Lower leg skin (tissue), 4 donors: ENCODE results near the gene IRAK4. TPM values are rescaled to one million over a fixed set of nuclear protein-coding genes. Genes with fewer than 3 reads are reported as not detected.
"Not testable (repeated sequence)": the region's sequence is repeated elsewhere in the genome, so short reads cannot be mapped to it uniquely, and the experiment has no call there.

ENCODE experiments used
- DNase-seq, 2 donors: peaks; one replicate each; pipeline ENCODE4 v3.0.0-alpha.2; 2019; ENCODE audit warnings: low spot score in 2 of 2
- H3K4me3 ChIP-seq: fragments of 200-600 bp; sonication (generic); 2 replicates; pipeline ENCODE4 v1.5.1; 2017; ENCODE audit warnings: mild to moderate bottlenecking, low read depth; ENCODE audit not compliant: poor library complexity, severe bottlenecking
- POLR2A ChIP-seq, 2 donors: fragments of 450-650 bp; IDR thresholded peaks; one replicate each; pipeline ENCODE4 v1.6.1; 2016 to 2017; ENCODE audit warnings: antibody characterized with exemption in 2 of 2, mild to moderate bottlenecking in 1 of 2, moderate library complexity in 1 of 2
- WGBS, 2 donors: methylation state at CpG; one replicate each; pipeline ENCODE4 v1.1.5; 2018; 5-methylcytosine and 5-hydroxymethylcytosine counted together
- intact Hi-C: fragments of 100-400 bp; cut with DNase I; formaldehyde crosslinking; loops from one replicate; pipeline ENCODE4 v1.15.0; 2023; ENCODE audit warnings: low total_unique reads
- total RNA-seq, 4 donors: library from RNA; depleted of rRNA; stranded (reverse); fragments of >200 nt; gene quantifications; one replicate each; pipeline ENCODE4 v1.1.0, GENCODE V29; 2016
- TF ChIP-seq, protein P1 (sequence below), 3 donors: fragments of 450-650 bp; IDR thresholded peaks; one replicate each; pipeline ENCODE4 v1.5.1; 2016; ENCODE audit warnings: antibody characterized with exemption in 3 of 3, mild to moderate bottlenecking in 3 of 3, moderate library complexity in 2 of 3

IRAK4 gene
- total RNA-seq, 4 donors from 2014 or later = 20.3 to 44.7 (median 26.5) TPM

DNA sequence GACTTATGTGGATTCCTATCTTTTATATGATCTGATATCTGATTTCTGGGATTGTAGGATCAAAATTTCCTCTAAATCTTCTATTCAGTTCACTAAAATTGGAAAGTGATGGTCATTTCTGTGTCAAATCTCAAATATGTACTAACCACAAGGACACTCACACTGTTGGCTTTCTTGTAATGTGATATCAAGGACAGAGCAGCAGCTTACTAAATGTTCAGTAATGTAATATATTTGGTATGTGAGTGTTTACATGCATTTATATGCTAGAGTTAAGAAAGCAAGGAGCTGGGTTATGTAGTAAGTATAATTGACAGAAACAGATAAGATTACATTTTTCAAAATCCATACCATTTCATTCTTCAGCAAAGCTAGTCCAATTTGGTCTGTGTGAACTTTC is 16.6 kb upstream of the IRAK4 start:
- TF ChIP-seq, protein P1, sequence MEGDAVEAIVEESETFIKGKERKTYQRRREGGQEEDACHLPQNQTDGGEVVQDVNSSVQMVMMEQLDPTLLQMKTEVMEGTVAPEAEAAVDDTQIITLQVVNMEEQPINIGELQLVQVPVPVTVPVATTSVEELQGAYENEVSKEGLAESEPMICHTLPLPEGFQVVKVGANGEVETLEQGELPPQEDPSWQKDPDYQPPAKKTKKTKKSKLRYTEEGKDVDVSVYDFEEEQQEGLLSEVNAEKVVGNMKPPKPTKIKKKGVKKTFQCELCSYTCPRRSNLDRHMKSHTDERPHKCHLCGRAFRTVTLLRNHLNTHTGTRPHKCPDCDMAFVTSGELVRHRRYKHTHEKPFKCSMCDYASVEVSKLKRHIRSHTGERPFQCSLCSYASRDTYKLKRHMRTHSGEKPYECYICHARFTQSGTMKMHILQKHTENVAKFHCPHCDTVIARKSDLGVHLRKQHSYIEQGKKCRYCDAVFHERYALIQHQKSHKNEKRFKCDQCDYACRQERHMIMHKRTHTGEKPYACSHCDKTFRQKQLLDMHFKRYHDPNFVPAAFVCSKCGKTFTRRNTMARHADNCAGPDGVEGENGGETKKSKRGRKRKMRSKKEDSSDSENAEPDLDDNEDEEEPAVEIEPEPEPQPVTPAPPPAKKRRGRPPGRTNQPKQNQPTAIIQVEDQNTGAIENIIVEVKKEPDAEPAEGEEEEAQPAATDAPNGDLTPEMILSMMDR (IDR thresholded peaks at IDR 0.05) = no peak
- no peak for TF ChIP-seq POLR2A (IDR thresholded peaks at IDR 0.05)
- intact Hi-C loops = no loop called here
- DNase-seq = no peak

DNA sequence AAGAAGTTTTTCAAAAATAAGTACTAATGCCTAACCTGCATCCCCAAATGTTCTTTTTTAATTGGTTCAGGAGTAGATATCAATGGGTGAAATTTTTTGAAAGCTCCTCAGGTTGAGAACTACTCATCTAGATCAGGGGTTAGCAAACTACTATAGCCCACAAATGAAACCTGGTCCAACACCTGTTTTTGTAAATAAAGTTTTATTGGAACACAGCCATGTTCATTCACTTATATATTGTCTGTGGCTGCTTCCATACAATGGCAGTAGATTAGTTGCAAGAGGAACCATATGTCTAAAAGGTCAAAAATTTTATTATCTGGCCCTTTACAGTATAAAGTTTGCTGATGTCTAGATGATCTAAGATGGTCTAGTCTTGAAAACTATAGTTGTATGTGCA is 13.9 kb upstream of the IRAK4 start:
- TF ChIP-seq POLR2A (IDR thresholded peaks at IDR 0.05) = no peak
- TF ChIP-seq, protein P1 (IDR thresholded peaks at IDR 0.05) = no peak
- intact Hi-C loops = no loop called here
- H3K4me3 ChIP-seq = no peak overlapping the region
- DNase-seq = no peak

More for the DNA sequence above, 16.6 kb upstream of the IRAK4 start:
- H3K4me3 ChIP-seq = no peak overlapping the region

DNA sequence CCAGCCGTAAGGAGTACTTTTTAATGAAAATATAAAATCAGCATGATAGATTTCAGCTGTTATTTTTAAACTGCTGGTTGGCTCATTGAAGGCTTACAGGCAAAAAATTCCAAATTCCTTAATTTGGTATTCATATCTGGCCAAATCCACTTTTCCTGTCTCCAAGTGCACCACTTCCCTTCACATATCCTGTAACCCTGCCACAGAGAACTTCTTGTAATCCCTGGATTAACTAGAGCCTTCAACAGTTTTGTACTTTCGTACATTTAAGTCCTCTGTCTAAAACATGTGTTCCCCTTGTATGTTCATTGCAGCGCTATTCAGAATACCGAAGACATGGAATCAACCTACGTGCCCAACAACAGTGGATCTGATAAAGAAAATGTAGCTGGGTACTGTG is 9.7 kb upstream of the IRAK4 start:
- TF ChIP-seq POLR2A (IDR thresholded peaks at IDR 0.05) = no peak
- TF ChIP-seq, protein P1 (IDR thresholded peaks at IDR 0.05) = no peak
- WGBS, 2 donors = 84 to 95% methylated on average over 5 of the region's 5 CpGs

DNA sequence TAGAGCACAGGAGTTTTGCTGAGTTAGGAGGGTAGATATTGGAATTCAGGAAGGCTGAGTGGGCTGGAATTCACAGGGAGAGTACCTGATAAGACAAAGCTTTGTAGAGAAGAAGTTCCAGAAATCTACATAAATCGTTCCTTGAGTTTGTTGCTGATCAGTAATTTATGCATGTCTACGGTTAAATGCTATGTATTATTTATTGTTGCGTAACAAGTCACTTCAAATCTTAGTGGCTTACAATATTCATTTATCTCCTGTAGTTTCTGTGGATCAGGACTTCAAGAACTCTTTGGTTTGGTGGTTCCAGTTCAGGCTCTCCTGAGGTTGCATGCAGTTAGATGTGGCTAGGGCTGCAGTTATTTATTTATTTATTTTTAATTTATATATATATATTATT is 7.9 kb upstream of the IRAK4 start:
- DNase-seq = no peak
- WGBS, 2 donors = 79 to 83% methylated on average over 3 of the region's 3 CpGs
- no peak for TF ChIP-seq POLR2A (IDR thresholded peaks at IDR 0.05)
- TF ChIP-seq, protein P1 (IDR thresholded peaks at IDR 0.05) = no peak
- intact Hi-C loops = no loop called here
- no peak overlapping the region for H3K4me3 ChIP-seq

More for the DNA sequence above, 9.7 kb upstream of the IRAK4 start:
- intact Hi-C loops = no loop called here
- H3K4me3 ChIP-seq = no peak overlapping the region
- DNase-seq = no peak

DNA sequence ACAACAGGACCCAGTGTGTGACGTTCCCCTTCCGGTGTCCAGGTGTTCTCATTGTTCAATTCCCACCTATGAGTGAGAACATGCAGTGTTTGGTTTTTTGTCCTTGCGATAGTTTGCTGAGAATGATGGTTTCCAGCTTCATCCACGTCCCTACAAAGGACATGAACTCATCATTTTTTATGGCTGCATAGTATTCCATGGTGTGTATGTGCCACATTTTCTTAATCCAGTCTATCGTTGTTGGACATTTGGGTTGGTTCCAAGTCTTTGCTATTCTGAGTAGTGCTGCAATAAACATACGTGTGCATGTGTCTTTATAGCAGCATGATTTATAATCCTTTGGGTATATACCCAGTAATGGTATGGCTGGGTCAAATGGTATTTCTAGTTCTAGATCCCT is 7.4 kb upstream of the IRAK4 start:
- WGBS, 2 donors = 97 to 98% methylated on average over 5 to 6 of the region's 6 CpGs
- intact Hi-C loops, H3K4me3 ChIP-seq, DNase-seq: not testable (repeated sequence)

DNA sequence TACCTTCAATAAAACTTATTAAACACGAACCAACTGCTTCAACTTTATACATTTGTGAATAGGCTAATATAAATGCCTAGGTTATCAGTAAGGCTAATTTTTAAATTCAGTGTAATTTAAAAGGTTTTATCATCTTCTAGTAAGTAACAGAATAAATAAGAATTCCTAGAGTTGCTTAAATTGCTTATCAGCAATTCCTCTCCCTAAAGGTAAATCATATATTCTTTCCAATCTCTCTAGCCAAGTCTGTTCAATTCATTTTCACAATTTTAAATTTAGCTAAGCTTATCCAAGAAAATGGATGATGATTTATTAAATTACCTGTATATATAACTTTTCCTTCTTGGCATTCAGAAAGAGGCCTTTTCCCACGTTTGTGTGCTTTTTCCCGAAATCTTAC is 4.7 kb upstream of the IRAK4 start:
- TF ChIP-seq, protein P1 (IDR thresholded peaks at IDR 0.05) = no peak
- no peak for TF ChIP-seq POLR2A (IDR thresholded peaks at IDR 0.05)
- no peak overlapping the region for H3K4me3 ChIP-seq
- intact Hi-C loops = no loop called here
- 95 to 96% methylated on average over 3 of the region's 3 CpGs for whole genome bisulfite sequencing, 2 donors
- DNase-seq = no peak
